ENCODE measurements around the gene DDC. TPM values are rescaled to one million over a fixed set of nuclear protein-coding genes. Genes with fewer than 3 reads are reported as not detected.

DDC gene
- total RNA-seq, 1 experiment from 2014 or later, result 87.0 TPM

DNA sequence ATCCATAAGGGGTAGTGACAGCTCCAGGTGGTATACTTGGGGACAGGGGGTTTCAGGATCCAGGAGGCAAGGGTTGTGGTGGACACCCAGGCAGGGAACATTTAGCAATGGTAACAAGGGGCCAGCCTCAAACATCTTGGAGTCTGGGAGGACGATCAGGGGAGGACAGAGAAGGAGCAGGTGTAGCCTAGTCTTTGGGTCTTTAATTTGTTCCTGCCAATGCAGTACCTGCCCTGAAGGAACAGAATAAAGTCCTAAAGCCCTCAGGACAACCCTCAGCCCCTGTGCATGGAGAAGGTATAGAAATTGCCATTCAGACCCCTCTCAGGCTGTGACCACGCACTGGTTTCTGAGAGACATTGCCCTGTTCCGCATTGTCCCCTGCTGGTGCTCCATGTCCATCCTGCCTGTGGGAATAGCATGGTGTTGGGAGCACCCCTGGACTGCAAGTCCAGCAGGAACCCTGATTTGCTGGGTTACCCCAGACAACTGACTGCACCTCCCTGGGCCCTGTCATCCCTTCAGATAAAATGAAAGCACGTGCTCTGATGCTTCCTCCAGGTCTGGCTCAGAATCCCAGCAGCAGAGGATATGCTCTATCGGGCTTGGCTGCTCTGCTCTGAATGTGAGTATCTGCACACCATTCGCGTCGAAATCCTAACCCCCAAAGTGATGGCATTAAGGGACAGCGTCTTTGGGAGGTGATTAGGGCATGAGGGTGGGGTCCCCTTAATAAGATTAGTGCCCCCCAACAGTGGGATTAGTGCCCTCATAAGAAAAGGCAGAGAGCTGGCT is 24.2 kb downstream of the DDC start:
- POLR2A ChIA-PET, result no interaction called here
- Histone ChIP-seq H3K27me3 (replicated peaks; ENCODE audit: control insufficient read depth, insufficient read depth, low read length) (no peaks in the 10 kb centered on the region), H3K4me3 (ENCODE audit: low read depth, low read length) (no peak overlapping the region), H3K36me3 (ENCODE audit: control insufficient read depth, insufficient read depth, low read length) (peaks cover 3% of the 10 kb centered on the region; the same call in 1 of the 2 replicates), H3K9me3 (no peaks in the 10 kb centered on the region), H3K4me1 (peaks cover 4% of the 10 kb centered on the region)
- DNase-seq, result no peak
- CTCF ChIA-PET, result no interaction called here
- H3K4me3 Mint-ChIP-seq (ENCODE audit: unreplicated experiment), result no peak overlapping the region
- H3K4me1 Mint-ChIP-seq (ENCODE audit: low read depth, unreplicated experiment), result peaks cover 4% of the 10 kb centered on the region
- H3K27me3 Mint-ChIP-seq (ENCODE audit: insufficient read depth, unreplicated experiment), result no peaks in the 10 kb centered on the region
- H3K27ac Mint-ChIP-seq (ENCODE audit: unreplicated experiment), result no peak overlapping the region
- BruUV-seq (replicated peaks), result no TSS peak
- TF ChIP-seq, protein P1, sequence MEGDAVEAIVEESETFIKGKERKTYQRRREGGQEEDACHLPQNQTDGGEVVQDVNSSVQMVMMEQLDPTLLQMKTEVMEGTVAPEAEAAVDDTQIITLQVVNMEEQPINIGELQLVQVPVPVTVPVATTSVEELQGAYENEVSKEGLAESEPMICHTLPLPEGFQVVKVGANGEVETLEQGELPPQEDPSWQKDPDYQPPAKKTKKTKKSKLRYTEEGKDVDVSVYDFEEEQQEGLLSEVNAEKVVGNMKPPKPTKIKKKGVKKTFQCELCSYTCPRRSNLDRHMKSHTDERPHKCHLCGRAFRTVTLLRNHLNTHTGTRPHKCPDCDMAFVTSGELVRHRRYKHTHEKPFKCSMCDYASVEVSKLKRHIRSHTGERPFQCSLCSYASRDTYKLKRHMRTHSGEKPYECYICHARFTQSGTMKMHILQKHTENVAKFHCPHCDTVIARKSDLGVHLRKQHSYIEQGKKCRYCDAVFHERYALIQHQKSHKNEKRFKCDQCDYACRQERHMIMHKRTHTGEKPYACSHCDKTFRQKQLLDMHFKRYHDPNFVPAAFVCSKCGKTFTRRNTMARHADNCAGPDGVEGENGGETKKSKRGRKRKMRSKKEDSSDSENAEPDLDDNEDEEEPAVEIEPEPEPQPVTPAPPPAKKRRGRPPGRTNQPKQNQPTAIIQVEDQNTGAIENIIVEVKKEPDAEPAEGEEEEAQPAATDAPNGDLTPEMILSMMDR (IDR thresholded peaks at IDR 0.05; ENCODE audit: insufficient read depth in 1 of 2, low read depth in 1 of 2, low read length in 1 of 2, severe bottlenecking in 1 of 2, unreplicated experiment in 1 of 2), result no peak
- no peaks in the 10 kb centered on the region for H3K9me3 Mint-ChIP-seq (ENCODE audit: unreplicated experiment)
- intact Hi-C loops (cut with micrococcal nuclease; ENCODE audit: unreplicated experiment), result no loop called here
- H3K36me3 Mint-ChIP-seq (ENCODE audit: insufficient read depth, unreplicated experiment), result peaks cover 38% of the 10 kb centered on the region

- Mint-ChIP-seq H3K4me1 (ENCODE audit: low read depth, unreplicated experiment) (peaks cover 7% of the 10 kb centered on the region), H3K9me3 (ENCODE audit: unreplicated experiment) (no peaks in the 10 kb centered on the region), H3K27me3 (ENCODE audit: insufficient read depth, unreplicated experiment) (no peaks in the 10 kb centered on the region), H3K36me3 (ENCODE audit: insufficient read depth, unreplicated experiment) (peaks cover 43% of the 10 kb centered on the region), H3K27ac (ENCODE audit: unreplicated experiment) (peak overlapping the region; percentile 49), H3K4me3 (ENCODE audit: unreplicated experiment) (no peak overlapping the region)
- Histone ChIP-seq H3K36me3 (ENCODE audit: control insufficient read depth, insufficient read depth, low read length) (peaks cover 5% of the 10 kb centered on the region), H3K9me3 (no peaks in the 10 kb centered on the region), H3K27me3 (replicated peaks; ENCODE audit: control insufficient read depth, insufficient read depth, low read length) (no peaks in the 10 kb centered on the region), H3K4me3 (ENCODE audit: low read depth, low read length) (no peak overlapping the region), H3K4me1 (peaks cover 17% of the 10 kb centered on the region)
- ChIA-PET POLR2A (no interaction called here), CTCF (no interaction called here)
- intact Hi-C loops (cut with micrococcal nuclease; ENCODE audit: unreplicated experiment), result no loop called here
- TF ChIP-seq, protein P1 (IDR thresholded peaks at IDR 0.05; ENCODE audit: insufficient read depth in 1 of 2, low read depth in 1 of 2, low read length in 1 of 2, severe bottlenecking in 1 of 2, unreplicated experiment in 1 of 2), result no peak
- no peak for DNase-seq
- BruUV-seq (replicated peaks), result no TSS peak
Observed at GRCh38 chr7:50539725-50540124, 25.5 kb downstream of the DDC start.

- BruUV-seq (replicated peaks), result no TSS peak
- peaks cover 17% of the 10 kb centered on the region for H3K4me1 Mint-ChIP-seq (ENCODE audit: low read depth, unreplicated experiment)
- intact Hi-C loops (cut with micrococcal nuclease; ENCODE audit: unreplicated experiment), result no loop called here
Observed at GRCh38 chr7:50538478-50538877, 26.7 kb downstream of the DDC start.

More at GRCh38 chr7:50538478-50538877, 26.7 kb downstream of the DDC start:
- Mint-ChIP-seq H3K4me3 (ENCODE audit: unreplicated experiment) (no peak overlapping the region), H3K36me3 (ENCODE audit: insufficient read depth, unreplicated experiment) (peaks cover 50% of the 10 kb centered on the region), H3K9me3 (ENCODE audit: unreplicated experiment) (no peaks in the 10 kb centered on the region), H3K27ac (ENCODE audit: unreplicated experiment) (no peak overlapping the region), H3K27me3 (ENCODE audit: insufficient read depth, unreplicated experiment) (no peaks in the 10 kb centered on the region)
- Histone ChIP-seq H3K36me3 (ENCODE audit: control insufficient read depth, insufficient read depth, low read length) (peaks cover 6% of the 10 kb centered on the region), H3K27me3 (replicated peaks; ENCODE audit: control insufficient read depth, insufficient read depth, low read length) (no peaks in the 10 kb centered on the region), H3K4me1 (peaks cover 29% of the 10 kb centered on the region), H3K9me3 (peaks cover 3% of the 10 kb centered on the region), H3K4me3 (ENCODE audit: low read depth, low read length) (no peak overlapping the region)
- CTCF ChIA-PET, result no interaction called here
- TF ChIP-seq, protein P1 (IDR thresholded peaks at IDR 0.05; ENCODE audit: insufficient read depth in 1 of 2, low read depth in 1 of 2, low read length in 1 of 2, severe bottlenecking in 1 of 2, unreplicated experiment in 1 of 2), result no peak
- no peak for DNase-seq
- POLR2A ChIA-PET, result interaction anchor here (1.0 kb wide), 1 partner anchor 27 kb away, joined by 3 read pairs; the partner anchor contains the start of gene DDC

Measured in Caco-2 (cell line).